Upper lobe of left lung (tissue), 4 donors: ENCODE data around the gene KASH5.

Source experiments
- POLR2A ChIP-seq, 4 donors: fragments of 450-650 bp; IDR thresholded peaks; one replicate each; pipeline ENCODE4 v1.5.1; 2016 to 2017; ENCODE audit warnings: antibody characterized with exemption in 4 of 4, mild to moderate bottlenecking in 2 of 4
- POLR2AphosphoS5 ChIP-seq, 2 donors: sonication (generic); formaldehyde crosslinking; IDR thresholded peaks; one replicate each; pipeline ENCODE4 v1.5.1; 2017; ENCODE audit warnings: antibody characterized with exemption in 2 of 2
- TF ChIP-seq, protein P1 (sequence below), 6 experiments: fragments of 450-650 bp in 4 of 6; fragments of 200-600 bp in 2 of 6; sonication (generic) in 2 of 6; IDR thresholded peaks; one replicate each; pipeline ENCODE4 v1.5.1; 2016 to 2019; ENCODE audit warnings: antibody characterized with exemption in 6 of 6

DNA sequence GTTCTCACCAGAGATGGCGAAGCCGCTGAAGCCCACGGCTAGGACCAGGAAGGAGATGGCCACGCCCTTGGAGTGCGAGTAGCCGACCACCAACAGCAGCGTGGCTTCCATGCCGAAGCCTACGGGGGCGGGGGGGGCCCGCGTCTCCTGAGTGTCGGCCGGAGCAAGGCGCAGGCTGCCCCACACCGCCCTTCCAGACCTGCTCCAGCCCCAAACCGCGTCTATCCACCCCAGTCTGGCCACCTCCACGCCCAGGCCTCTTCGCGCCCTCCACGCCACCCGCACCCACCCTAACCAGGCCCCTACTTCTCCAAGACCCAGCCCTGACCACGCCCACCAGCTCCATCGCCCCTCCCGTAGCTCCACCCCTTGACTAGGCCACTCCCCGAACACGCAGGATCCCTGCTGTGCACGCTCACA, 43.3 kb downstream of the KASH5 start:
- TF ChIP-seq, protein P1, sequence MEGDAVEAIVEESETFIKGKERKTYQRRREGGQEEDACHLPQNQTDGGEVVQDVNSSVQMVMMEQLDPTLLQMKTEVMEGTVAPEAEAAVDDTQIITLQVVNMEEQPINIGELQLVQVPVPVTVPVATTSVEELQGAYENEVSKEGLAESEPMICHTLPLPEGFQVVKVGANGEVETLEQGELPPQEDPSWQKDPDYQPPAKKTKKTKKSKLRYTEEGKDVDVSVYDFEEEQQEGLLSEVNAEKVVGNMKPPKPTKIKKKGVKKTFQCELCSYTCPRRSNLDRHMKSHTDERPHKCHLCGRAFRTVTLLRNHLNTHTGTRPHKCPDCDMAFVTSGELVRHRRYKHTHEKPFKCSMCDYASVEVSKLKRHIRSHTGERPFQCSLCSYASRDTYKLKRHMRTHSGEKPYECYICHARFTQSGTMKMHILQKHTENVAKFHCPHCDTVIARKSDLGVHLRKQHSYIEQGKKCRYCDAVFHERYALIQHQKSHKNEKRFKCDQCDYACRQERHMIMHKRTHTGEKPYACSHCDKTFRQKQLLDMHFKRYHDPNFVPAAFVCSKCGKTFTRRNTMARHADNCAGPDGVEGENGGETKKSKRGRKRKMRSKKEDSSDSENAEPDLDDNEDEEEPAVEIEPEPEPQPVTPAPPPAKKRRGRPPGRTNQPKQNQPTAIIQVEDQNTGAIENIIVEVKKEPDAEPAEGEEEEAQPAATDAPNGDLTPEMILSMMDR (IDR thresholded peaks at IDR 0.05): no peak
- TF ChIP-seq POLR2AphosphoS5 (IDR thresholded peaks at IDR 0.05) (no peak), POLR2A (IDR thresholded peaks at IDR 0.05) (no peak)
